Nephron (organoid): ENCODE data around the gene GALNTL6.

Source experiments
- H3K27ac Mint-ChIP-seq, 3 experiments: 2 replicates each; pipeline ENCODE4 v1.8.0; 2020; ENCODE audit warnings: mixed read lengths in 3 of 3, mild to moderate bottlenecking in 2 of 3, moderate library complexity in 1 of 3
- H3K27me3 Mint-ChIP-seq: 2 replicates; pipeline ENCODE4 v1.8.0; 2021; ENCODE audit warnings: low read depth, mild to moderate bottlenecking, moderate library complexity, mixed read lengths
- H3K36me3 Mint-ChIP-seq: 2 replicates; pipeline ENCODE4 v1.8.0; 2020; ENCODE audit warnings: low read depth, mixed read lengths
- H3K4me1 Mint-ChIP-seq: 2 replicates; pipeline ENCODE4 v1.8.0; 2020; ENCODE audit warnings: mixed read lengths
- H3K4me3 Mint-ChIP-seq, 3 experiments: 2 replicates each; pipeline ENCODE4 v1.8.0; 2020; ENCODE audit warnings: mild to moderate bottlenecking in 3 of 3, mixed read lengths in 3 of 3, moderate library complexity in 2 of 3
- H3K9me3 Mint-ChIP-seq: 2 replicates; pipeline ENCODE4 v1.8.0; 2020; ENCODE audit warnings: mixed read lengths
- CTCF ChIP-seq, 3 experiments: fragments of 200-600 bp; sonication (generic); IDR thresholded peaks; one replicate each; pipeline ENCODE4 v1.5.0; 2021; ENCODE audit warnings: antibody characterized with exemption in 3 of 3; ENCODE audit not compliant: unreplicated experiment in 3 of 3

The GALNTL6 gene

DNA sequence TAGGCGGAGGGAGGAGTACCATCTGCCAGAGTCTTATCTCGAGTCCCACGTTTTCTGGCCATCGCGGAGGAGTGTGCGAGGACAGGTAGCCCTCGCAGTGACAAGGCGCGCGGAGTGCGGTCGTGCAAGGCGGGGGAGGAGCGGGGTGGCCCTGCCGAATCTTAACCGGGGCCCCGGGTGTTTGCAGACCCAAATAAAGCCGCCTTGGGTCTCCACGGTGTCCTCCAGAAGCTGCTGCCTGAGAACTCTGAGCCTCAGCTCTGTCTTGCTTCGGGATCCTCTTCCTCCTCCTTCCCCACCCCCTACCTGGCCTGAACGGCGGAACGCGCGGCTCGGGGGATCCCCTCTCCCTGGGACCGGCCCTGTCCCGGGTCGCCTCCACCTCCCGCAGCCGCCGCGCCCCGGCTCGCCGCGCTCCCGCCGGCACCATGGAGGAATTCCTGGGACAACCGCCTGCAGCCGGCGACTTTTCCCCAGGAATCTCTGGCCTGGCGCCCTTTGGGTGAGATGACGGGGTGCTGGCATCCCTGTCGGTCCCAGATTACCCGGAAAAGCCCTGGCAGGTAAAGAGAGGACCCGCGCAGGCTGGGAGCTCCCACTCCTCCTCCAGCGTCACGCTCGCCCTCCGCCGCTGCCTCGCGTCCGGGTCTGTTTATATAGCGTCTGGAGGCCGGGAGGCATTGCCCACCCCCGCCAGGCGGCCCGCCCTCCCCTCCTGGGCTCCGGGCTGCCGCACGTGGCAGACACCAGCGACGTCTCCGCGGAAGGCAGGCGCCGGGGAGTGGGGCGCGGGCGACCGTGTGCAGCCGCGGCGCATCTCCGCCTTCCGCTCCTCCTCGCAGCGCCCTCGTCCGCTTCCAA, at the start of gene GALNTL6:
Gene GALNTL6 (plus strand): TSS at position 740 of the 861 bp plus-strand sequence.
- Mint-ChIP-seq H3K4me1 (peaks cover 14% of the 10 kb centered on the region), H3K4me3 (peak within 1 kb of the TSS; percentile 83 to 93 (median 88)), H3K36me3 (no peaks in the 10 kb centered on the region), H3K27ac (no peak within 1 kb of the TSS), H3K9me3 (no peaks in the 10 kb centered on the region), H3K27me3 (peaks cover 60% of the 10 kb centered on the region)
- no peak for TF ChIP-seq CTCF (IDR thresholded peaks at IDR 0.05; ENCODE audit: unreplicated experiment in 3 of 3)

- peaks cover 17% of the 10 kb centered on the region for H3K9me3 Mint-ChIP-seq
- no peak overlapping the region for H3K27ac Mint-ChIP-seq
- no peak for TF ChIP-seq CTCF (IDR thresholded peaks at IDR 0.05; ENCODE audit: unreplicated experiment in 3 of 3)
- H3K36me3 Mint-ChIP-seq, result no peaks in the 10 kb centered on the region
- H3K4me1 Mint-ChIP-seq, result no peaks in the 10 kb centered on the region
- peaks cover 3% of the 10 kb centered on the region for H3K27me3 Mint-ChIP-seq
- H3K4me3 Mint-ChIP-seq, result no peak overlapping the region
Observed at GRCh38 chr4:171765514-171765913, 47.7 kb upstream of the GALNTL6 start.

DNA sequence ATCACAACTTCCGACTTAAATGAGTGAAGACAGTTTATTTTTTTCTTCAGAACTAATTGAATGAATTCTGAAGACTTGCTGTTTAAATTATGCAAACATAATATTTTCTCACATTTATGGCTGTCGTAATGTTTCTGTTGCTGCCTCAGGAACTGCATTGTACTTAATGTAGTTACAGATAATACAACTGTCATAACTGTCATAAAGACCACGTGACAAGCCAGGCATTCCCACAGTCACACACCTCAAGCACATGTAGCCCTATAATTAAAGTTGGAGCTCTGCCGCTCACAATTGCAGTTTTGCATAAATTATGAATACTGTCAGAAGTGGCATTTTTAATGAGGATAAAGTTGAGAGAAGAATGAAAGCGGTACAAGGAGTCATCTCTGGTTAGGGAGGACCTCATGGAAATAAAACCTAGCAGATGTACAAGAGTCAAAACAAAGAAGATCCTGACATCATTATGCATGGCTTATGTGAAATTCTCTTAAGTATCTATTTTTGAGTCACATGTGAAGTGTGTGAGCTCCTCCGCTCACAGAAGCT, 38.5 kb upstream of the GALNTL6 start:
- Mint-ChIP-seq H3K27ac (no peak overlapping the region), H3K36me3 (no peaks in the 10 kb centered on the region), H3K4me1 (no peaks in the 10 kb centered on the region), H3K27me3 (no peaks in the 10 kb centered on the region), H3K4me3 (no peak overlapping the region), H3K9me3 (no peaks in the 10 kb centered on the region)
- TF ChIP-seq CTCF (IDR thresholded peaks at IDR 0.05; ENCODE audit: unreplicated experiment in 3 of 3), result no peak

DNA sequence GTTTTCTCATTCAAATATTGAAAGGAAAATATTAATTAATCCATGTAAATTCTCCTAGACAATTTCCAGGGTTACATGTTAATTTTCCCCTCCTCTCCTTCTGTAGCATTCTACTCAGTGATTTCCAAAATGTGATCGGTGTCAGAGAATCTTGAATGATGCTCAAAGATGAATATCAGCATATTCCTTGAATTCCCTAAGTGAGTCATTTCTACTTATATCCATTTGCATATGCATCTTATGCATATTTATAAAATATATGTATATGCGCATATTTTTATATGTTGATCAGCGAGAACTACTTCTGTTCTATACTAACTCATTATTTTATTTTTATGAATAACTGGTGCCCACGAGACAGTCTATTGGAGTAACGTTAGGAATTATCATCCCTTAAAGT, 33.9 kb upstream of the GALNTL6 start:
- no peak for TF ChIP-seq CTCF (IDR thresholded peaks at IDR 0.05; ENCODE audit: unreplicated experiment in 3 of 3)
- H3K27ac Mint-ChIP-seq, result no peak overlapping the region
- H3K36me3 Mint-ChIP-seq, result peaks cover 4% of the 10 kb centered on the region
- no peaks in the 10 kb centered on the region for H3K27me3 Mint-ChIP-seq
- H3K4me3 Mint-ChIP-seq, result no peak overlapping the region
- H3K9me3 Mint-ChIP-seq, result peaks cover 10% of the 10 kb centered on the region
- H3K4me1 Mint-ChIP-seq, result no peaks in the 10 kb centered on the region

- H3K4me1 Mint-ChIP-seq, result no peaks in the 10 kb centered on the region
- peaks cover 4% of the 10 kb centered on the region for H3K36me3 Mint-ChIP-seq
- H3K4me3 Mint-ChIP-seq, result no peak overlapping the region
- H3K27me3 Mint-ChIP-seq, result no peaks in the 10 kb centered on the region
- TF ChIP-seq CTCF (IDR thresholded peaks at IDR 0.05; ENCODE audit: unreplicated experiment in 3 of 3), result peak; percentile 32 to 49 (median 42)
- peaks cover 12% of the 10 kb centered on the region for H3K9me3 Mint-ChIP-seq
- no peak overlapping the region for H3K27ac Mint-ChIP-seq
Observed at GRCh38 chr4:171785388-171785787, 27.8 kb upstream of the GALNTL6 start.
